Coronary artery (tissue), 2 donors: ENCODE measurements around the gene GRIA2.

Experiments
- DNase-seq: peaks from one replicate; pipeline ENCODE4 v3.0.0-alpha.2; 2017; ENCODE audit warnings: low spot score
- H3K27ac ChIP-seq, 2 donors: fragments of 200-600 bp; sonication (generic); one replicate each; pipeline ENCODE4 v1.5.1; 2016 to 2019
- H3K4me3 ChIP-seq: fragments of 200-600 bp; sonication (generic); 2 replicates; pipeline ENCODE4 v1.5.1; 2016; ENCODE audit warnings: mild to moderate bottlenecking, moderate library complexity
- TF ChIP-seq, protein P1 (sequence below): fragments of 200-600 bp; sonication (generic); IDR thresholded peaks from one replicate; pipeline ENCODE4 v1.5.1; 2019; ENCODE audit warnings: antibody characterized with exemption

Gene GRIA2

DNA sequence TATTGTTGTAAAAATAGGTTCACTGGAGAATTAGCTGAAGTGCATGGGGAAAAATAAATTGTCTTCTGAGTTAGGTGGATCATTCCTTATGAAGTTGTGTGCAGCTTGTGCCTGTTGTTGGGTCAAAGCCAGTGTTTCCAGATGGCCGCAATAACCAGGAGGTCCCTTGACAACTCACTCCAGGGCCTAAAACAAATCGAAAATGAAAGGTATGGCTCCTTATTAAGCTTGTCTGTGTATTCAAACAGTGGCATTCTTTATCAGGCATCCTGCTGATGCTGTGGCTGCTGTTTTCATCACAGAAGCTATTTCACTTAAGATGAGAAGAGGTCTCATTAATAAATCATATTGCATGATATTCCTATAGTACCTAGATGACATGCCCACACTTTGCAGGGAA is 80.2 kb downstream of the GRIA2 start:
- TF ChIP-seq, protein P1, sequence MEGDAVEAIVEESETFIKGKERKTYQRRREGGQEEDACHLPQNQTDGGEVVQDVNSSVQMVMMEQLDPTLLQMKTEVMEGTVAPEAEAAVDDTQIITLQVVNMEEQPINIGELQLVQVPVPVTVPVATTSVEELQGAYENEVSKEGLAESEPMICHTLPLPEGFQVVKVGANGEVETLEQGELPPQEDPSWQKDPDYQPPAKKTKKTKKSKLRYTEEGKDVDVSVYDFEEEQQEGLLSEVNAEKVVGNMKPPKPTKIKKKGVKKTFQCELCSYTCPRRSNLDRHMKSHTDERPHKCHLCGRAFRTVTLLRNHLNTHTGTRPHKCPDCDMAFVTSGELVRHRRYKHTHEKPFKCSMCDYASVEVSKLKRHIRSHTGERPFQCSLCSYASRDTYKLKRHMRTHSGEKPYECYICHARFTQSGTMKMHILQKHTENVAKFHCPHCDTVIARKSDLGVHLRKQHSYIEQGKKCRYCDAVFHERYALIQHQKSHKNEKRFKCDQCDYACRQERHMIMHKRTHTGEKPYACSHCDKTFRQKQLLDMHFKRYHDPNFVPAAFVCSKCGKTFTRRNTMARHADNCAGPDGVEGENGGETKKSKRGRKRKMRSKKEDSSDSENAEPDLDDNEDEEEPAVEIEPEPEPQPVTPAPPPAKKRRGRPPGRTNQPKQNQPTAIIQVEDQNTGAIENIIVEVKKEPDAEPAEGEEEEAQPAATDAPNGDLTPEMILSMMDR: no peak
- no peak for DNase-seq

DNA sequence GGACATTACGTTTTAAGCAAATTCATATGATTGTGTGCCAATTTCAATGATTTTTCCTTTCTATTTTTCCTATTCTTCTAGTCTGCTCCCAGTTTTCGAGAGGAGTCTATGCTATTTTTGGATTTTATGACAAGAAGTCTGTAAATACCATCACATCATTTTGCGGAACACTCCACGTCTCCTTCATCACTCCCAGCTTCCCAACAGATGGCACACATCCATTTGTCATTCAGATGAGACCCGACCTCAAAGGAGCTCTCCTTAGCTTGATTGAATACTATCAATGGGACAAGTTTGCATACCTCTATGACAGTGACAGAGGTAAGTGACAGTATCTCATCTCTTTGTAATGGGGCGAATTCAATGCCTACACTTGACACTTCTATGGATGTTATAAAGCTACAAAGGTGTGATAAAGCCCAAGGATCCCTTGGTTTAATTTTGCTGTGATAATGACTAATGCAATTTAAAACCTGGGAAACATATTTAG is 83.0 kb downstream of the GRIA2 start:
- no peak overlapping the region for H3K4me3 ChIP-seq
- no peak overlapping the region for H3K27ac ChIP-seq
- TF ChIP-seq, protein P1: no peak
- DNase-seq: no peak

More for the DNA sequence above, 80.2 kb downstream of the GRIA2 start:
- H3K27ac ChIP-seq: no peak overlapping the region
- H3K4me3 ChIP-seq: no peak overlapping the region

DNA sequence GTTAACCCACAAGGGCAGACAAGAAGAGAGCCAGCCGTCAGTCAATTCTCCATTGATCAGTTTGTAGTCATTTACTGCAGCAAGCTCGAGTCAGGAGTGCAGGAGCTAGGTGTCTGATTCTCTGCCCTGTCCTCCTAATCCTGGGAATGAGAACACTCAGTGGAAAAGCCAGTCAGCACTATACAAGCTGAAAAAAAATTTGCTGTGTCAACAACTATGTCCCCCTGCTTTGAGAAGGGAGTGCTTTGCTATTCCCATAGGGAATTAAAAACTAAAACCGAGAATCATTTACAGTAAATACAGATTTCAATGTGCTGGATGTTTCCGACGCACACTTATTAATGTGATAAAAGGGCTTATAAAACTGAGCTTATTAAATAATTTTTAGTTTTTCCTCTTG is 84.2 kb downstream of the GRIA2 start:
- TF ChIP-seq, protein P1: no peak
- H3K4me3 ChIP-seq: no peak overlapping the region
- no peak overlapping the region for H3K27ac ChIP-seq
- DNase-seq: no peak

DNA sequence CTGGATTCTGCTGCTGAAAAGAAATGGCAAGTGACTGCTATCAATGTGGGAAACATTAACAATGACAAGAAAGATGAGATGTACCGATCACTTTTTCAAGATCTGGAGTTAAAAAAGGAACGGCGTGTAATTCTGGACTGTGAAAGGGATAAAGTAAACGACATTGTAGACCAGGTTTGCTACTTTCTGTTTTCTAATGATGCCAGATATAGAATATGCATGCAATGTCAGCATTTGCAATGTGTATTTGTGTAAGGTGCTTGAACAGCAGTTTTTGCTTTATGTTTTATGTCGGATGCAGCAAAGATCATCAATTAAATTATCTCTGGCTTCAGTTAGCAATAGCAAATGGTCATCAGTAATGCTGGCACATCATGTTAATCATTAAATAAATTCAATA is 92.2 kb downstream of the GRIA2 start:
- Histone ChIP-seq H3K4me3 (no peak overlapping the region), H3K27ac (no peak overlapping the region)
- no peak for DNase-seq
- TF ChIP-seq, protein P1: no peak

DNA sequence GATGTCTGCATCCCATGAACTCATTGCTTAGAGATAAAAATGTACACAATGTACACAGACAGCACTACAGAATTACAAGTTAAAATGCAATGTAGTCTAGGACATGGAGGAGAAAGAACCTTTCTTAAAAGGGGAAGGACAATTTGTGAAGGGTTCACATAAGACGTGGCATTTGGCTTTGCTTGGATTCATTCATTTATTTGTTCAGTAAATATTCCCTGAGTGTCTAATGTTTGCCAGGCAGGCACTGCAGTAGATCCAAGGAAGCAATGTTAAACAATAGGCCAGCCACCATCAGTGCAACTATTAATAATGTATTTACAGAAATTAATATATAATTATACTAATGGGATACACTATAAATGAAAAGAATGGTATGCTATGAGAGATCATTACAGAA is 94.4 kb downstream of the GRIA2 start:
- Histone ChIP-seq H3K4me3 (no peak overlapping the region), H3K27ac (no peak overlapping the region)
- TF ChIP-seq, protein P1: no peak
- DNase-seq: no peak

DNA sequence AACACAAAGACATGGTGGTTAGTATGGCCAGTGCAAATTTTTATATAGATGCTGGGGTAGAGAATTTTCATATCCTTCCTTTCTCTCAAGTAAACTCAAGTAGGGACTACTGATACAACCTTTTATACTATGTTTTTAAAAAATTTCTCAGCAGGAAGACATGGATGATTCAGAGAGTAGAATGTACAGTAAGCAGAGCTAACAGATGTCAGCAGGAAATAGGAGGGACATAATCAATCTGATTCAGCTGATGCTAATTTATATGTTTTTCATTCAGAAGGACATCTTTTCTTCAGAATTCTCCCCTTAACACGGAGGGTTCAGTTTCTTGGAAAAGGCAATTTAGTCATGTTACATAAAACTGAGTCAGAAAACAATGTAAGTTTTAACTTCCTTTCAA is 95.4 kb downstream of the GRIA2 start:
- DNase-seq: no peak
- TF ChIP-seq, protein P1: no peak
- Histone ChIP-seq H3K4me3 (no peak overlapping the region), H3K27ac (no peak overlapping the region)

DNA sequence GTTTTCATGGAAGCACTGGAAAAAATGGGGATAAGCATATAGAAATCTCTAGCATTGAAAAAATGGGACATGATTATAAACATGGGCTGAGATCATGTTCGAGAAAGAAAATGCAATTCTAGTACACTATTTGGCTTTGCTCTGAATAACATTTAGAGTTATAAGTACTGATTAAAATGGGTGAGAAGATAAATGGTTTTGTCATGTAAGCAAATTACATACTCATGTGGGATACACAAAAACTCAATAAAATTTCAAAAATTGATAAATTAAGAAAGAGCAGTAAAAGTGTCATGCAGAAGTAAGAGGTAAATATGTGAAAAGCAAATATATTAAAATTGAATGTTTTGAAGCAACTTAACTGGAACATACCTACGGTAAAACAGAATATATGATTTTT is 99.6 kb downstream of the GRIA2 start:
- TF ChIP-seq, protein P1: no peak
- no peak overlapping the region for H3K27ac ChIP-seq
- no peak for DNase-seq
- no peak overlapping the region for H3K4me3 ChIP-seq
